Measurements from ENCODE around the gene ACER3. TPM values are rescaled to one million over a fixed set of nuclear protein-coding genes. Genes with fewer than 3 reads are reported as not detected.

Gene ACER3
- total RNA-seq, 1 donor from 2014 or later = 17.3 TPM

DNA sequence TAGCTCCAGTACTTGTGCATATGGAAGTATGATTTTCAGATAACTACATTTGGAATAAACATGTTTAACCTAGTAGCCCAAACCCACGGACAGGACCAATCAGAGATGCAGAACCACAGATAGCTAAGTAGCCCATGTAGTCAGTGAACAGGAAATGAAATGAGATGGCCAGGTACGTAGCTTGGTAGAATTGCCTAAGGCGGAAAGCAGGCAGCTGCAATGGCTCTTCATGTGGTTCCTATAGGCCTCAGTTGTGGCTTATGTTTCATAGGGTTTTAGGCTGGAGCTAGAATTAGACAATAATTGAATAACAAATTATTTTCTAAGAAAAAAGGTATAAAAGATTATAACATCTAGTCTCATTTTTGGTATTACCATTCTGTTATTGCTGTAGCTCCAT is 87.1 kb downstream of the ACER3 start:
- Histone ChIP-seq H3K27ac (ENCODE audit: low read depth, low read length) (no peak overlapping the region), H3K79me2 (ENCODE audit: insufficient read depth, low read length) (no peaks in the 10 kb centered on the region), H4K20me1 (ENCODE audit: insufficient read depth, low read length) (peaks cover 5% of the 10 kb centered on the region), H3K4me2 (ENCODE audit: low read length) (no peak overlapping the region), H2AFZ (ENCODE audit: low read depth, low read length) (no peak overlapping the region), H3K36me3 (ENCODE audit: insufficient read depth, low read length) (no peaks in the 10 kb centered on the region), H3K27me3 (ENCODE audit: insufficient read depth, low read length) (no peaks in the 10 kb centered on the region), H3K9me3 (ENCODE audit: insufficient read depth, low read depth, low read length) (no peaks in the 10 kb centered on the region), H3K9ac (ENCODE audit: low read length) (no peak overlapping the region), H3K4me3 (ENCODE audit: insufficient read depth, low read depth, low read length) (no peak overlapping the region), H3K4me1 (ENCODE audit: insufficient read depth, low read length) (no peaks in the 10 kb centered on the region)
- no peak overlapping the region for H3K4me3 Mint-ChIP-seq (ENCODE audit: unreplicated experiment)
- peaks cover 10% of the 10 kb centered on the region for H3K9me3 Mint-ChIP-seq (ENCODE audit: unreplicated experiment)
- H3K27me3 Mint-ChIP-seq (ENCODE audit: low read depth, unreplicated experiment) = no peaks in the 10 kb centered on the region
- no peaks in the 10 kb centered on the region for H3K4me1 Mint-ChIP-seq (ENCODE audit: low read depth, unreplicated experiment)
- no peak for DNase-seq (ENCODE audit: low read depth)
- no peak for TF ChIP-seq CTCF (IDR thresholded peaks at IDR 0.05; ENCODE audit: insufficient read depth, low read depth, low read length)
- no peak for TF ChIP-seq EZH2 (IDR thresholded peaks at IDR 0.05; ENCODE audit: insufficient read depth, low read length)
- H3K27ac Mint-ChIP-seq (ENCODE audit: unreplicated experiment) = no peak overlapping the region
- H3K36me3 Mint-ChIP-seq (ENCODE audit: low read depth, unreplicated experiment) = peaks cover 7% of the 10 kb centered on the region
- FAIRE-seq = no peak

GRCh38 chr11:76955459-76956114 is 94.9 kb downstream of the ACER3 start:
- Histone ChIP-seq H3K4me2 (ENCODE audit: low read length) (no peak overlapping the region), H3K9me3 (ENCODE audit: insufficient read depth, low read depth, low read length) (no peaks in the 10 kb centered on the region), H3K36me3 (ENCODE audit: insufficient read depth, low read length) (no peaks in the 10 kb centered on the region), H4K20me1 (ENCODE audit: insufficient read depth, low read length) (no peaks in the 10 kb centered on the region), H3K4me1 (ENCODE audit: insufficient read depth, low read length) (no peaks in the 10 kb centered on the region), H3K79me2 (ENCODE audit: insufficient read depth, low read length) (no peaks in the 10 kb centered on the region), H3K9ac (ENCODE audit: low read length) (no peak overlapping the region), H2AFZ (ENCODE audit: low read depth, low read length) (no peak overlapping the region), H3K27ac (ENCODE audit: low read depth, low read length) (no peak overlapping the region), H3K27me3 (ENCODE audit: insufficient read depth, low read length) (no peaks in the 10 kb centered on the region), H3K4me3 (ENCODE audit: insufficient read depth, low read depth, low read length) (no peak overlapping the region)
- FAIRE-seq (no peak), DNase-seq (ENCODE audit: low read depth) (no peak)
- Mint-ChIP-seq H3K4me1 (ENCODE audit: low read depth, unreplicated experiment) (no peaks in the 10 kb centered on the region), H3K27ac (ENCODE audit: unreplicated experiment) (no peak overlapping the region), H3K4me3 (ENCODE audit: unreplicated experiment) (no peak overlapping the region), H3K9me3 (ENCODE audit: unreplicated experiment) (no peaks in the 10 kb centered on the region), H3K36me3 (ENCODE audit: low read depth, unreplicated experiment) (no peaks in the 10 kb centered on the region), H3K27me3 (ENCODE audit: low read depth, unreplicated experiment) (no peaks in the 10 kb centered on the region)
- TF ChIP-seq EZH2 (IDR thresholded peaks at IDR 0.05; ENCODE audit: insufficient read depth, low read length) (no peak), CTCF (IDR thresholded peaks at IDR 0.05; ENCODE audit: insufficient read depth, low read depth, low read length) (no peak)

Data from astrocyte (in vitro differentiated cells and primary cell).